ENCODE data around the gene ZNF138.

The ZNF138 gene

DNA sequence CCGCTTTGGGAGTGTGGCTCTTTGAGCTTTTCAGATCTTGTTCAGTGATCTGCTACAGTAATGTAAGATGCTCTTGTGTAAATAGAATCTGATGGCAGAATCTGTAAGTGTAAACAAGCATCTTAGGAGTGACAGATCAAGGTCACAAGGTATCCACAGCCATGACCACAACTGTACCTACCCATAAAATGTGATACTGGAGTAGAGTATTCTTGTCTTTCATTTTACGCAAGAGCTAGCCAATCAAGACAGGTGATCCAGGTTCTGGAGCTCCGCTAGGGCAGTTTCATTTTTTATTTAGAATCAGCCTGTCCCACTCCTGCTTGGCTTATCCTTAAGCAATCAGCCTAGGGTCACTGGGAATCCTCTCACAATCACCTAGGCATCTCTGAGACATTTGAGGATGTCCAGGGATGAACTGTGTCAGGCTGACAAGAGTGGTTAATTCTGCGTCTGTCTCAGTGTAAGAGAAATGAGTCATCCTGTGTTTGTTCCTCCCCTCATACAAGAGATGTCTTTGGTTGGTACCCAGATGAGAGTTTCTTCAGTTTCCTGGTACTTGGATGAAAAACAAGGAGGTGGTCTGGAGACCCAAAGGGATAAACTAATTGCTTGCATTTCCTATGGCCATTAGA lies 13.6 kb downstream of the ZNF138 start:
- H4K91ac ChIP-seq (ENCODE audit: low read depth, low read length): no peak overlapping the region
- WGBS (ENCODE audit: extremely low coverage, insufficient coverage, insufficient read length): no CpG with 5 or more reads among the region's 4 CpGs
- H3K79me1 ChIP-seq (ENCODE audit: low read length): peaks cover 12% of the 10 kb centered on the region
- H2BK12ac ChIP-seq (ENCODE audit: low read length): no peak overlapping the region
- H3K36me3 ChIP-seq (ENCODE audit: control insufficient read depth in 1 of 2, insufficient read depth in 2 of 2, low read length in 2 of 2): peaks cover 6 to 17% of the 10 kb centered on the region in 2 experiments
- no peak overlapping the region for H3K4me3 ChIP-seq (ENCODE audit: low read depth, low read length)
- H3K27me3 ChIP-seq (ENCODE audit: insufficient read depth, low read length): no peaks in the 10 kb centered on the region
- no peak overlapping the region for H3K14ac ChIP-seq (ENCODE audit: low read length)
- H2BK120ac ChIP-seq (ENCODE audit: insufficient read depth, low read length, poor library complexity): no peak overlapping the region
- H3K9me3 ChIP-seq (ENCODE audit: insufficient read depth, low read depth, low read length): peaks cover 3% of the 10 kb centered on the region
- H3K23ac ChIP-seq (ENCODE audit: low read length): no peak overlapping the region
- H3K4me2 ChIP-seq (ENCODE audit: low read length): no peak overlapping the region
- H3K9ac ChIP-seq (ENCODE audit: low read length): no peak overlapping the region
- no peak for DNase-seq
- H3K18ac ChIP-seq (ENCODE audit: low read length): no peak overlapping the region
- H2AFZ ChIP-seq (ENCODE audit: insufficient read depth, low read length, poor library complexity): no peak overlapping the region
- no peak overlapping the region for H2BK5ac ChIP-seq (ENCODE audit: low read depth, low read length, poor library complexity)
- no peaks in the 10 kb centered on the region for H3K4me1 ChIP-seq (ENCODE audit: control insufficient read depth in 1 of 2, insufficient read depth in 2 of 2, low read length in 2 of 2)
- H3K27ac ChIP-seq (ENCODE audit: low read depth, low read length): peak overlapping the region; percentile 38
- H2AK5ac ChIP-seq (ENCODE audit: low read length): no peak overlapping the region
- H4K12ac ChIP-seq (ENCODE audit: low read depth, low read length): no peak overlapping the region
- H4K8ac ChIP-seq (ENCODE audit: low read depth, low read length): no peak overlapping the region
- H3K4ac ChIP-seq (ENCODE audit: low read depth, low read length): no peak overlapping the region
- H3K79me2 ChIP-seq (ENCODE audit: control insufficient read depth, insufficient read depth, low read length, poor library complexity): no peaks in the 10 kb centered on the region

DNA sequence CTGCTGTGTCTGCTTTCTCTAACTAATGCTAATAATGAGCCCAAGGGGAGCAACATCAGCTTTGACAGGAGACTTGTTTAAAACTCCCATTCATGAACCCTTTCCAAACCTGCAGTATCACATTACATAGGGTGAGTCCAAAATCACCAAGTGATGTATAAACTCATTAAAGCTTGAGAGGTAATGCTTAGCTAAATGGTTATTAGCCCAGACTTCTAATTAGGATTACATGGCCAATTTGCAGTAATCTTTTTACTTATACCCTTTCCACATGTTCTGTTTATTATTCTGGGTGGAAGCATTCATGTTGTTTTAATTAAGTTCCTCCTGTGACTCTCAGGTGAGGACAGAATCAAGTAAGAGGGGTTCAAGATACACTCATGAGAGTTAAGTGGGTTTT lies 17.5 kb downstream of the ZNF138 start:
- no peak overlapping the region for H2AFZ ChIP-seq (ENCODE audit: insufficient read depth, low read length, poor library complexity)
- no peak overlapping the region for H4K91ac ChIP-seq (ENCODE audit: low read depth, low read length)
- no peak overlapping the region for H2BK5ac ChIP-seq (ENCODE audit: low read depth, low read length, poor library complexity)
- H3K79me1 ChIP-seq (ENCODE audit: low read length): peaks cover 3% of the 10 kb centered on the region
- no peaks in the 10 kb centered on the region for H3K79me2 ChIP-seq (ENCODE audit: control insufficient read depth, insufficient read depth, low read length, poor library complexity)
- H3K4me3 ChIP-seq (ENCODE audit: low read depth, low read length): no peak overlapping the region
- no peak overlapping the region for H3K4ac ChIP-seq (ENCODE audit: low read depth, low read length)
- no peak overlapping the region for H4K8ac ChIP-seq (ENCODE audit: low read depth, low read length)
- H2BK120ac ChIP-seq (ENCODE audit: insufficient read depth, low read length, poor library complexity): no peak overlapping the region
- H3K23ac ChIP-seq (ENCODE audit: low read length): no peak overlapping the region
- peaks cover 3 to 7% of the 10 kb centered on the region in 2 experiments for H3K36me3 ChIP-seq (ENCODE audit: control insufficient read depth in 1 of 2, insufficient read depth in 2 of 2, low read length in 2 of 2)
- no peak overlapping the region for H2AK5ac ChIP-seq (ENCODE audit: low read length)
- H3K4me1 ChIP-seq (ENCODE audit: control insufficient read depth in 1 of 2, insufficient read depth in 2 of 2, low read length in 2 of 2): no peaks in the 10 kb centered on the region
- H4K12ac ChIP-seq (ENCODE audit: low read depth, low read length): no peak overlapping the region
- no peak overlapping the region for H3K27ac ChIP-seq (ENCODE audit: low read depth, low read length)
- no peak overlapping the region for H3K9ac ChIP-seq (ENCODE audit: low read length)
- no peaks in the 10 kb centered on the region for H3K27me3 ChIP-seq (ENCODE audit: insufficient read depth, low read length)
- no peak overlapping the region for H3K18ac ChIP-seq (ENCODE audit: low read length)
- no peak overlapping the region for H3K14ac ChIP-seq (ENCODE audit: low read length)
- H2BK12ac ChIP-seq (ENCODE audit: low read length): no peak overlapping the region
- H3K9me3 ChIP-seq (ENCODE audit: insufficient read depth, low read depth, low read length): no peaks in the 10 kb centered on the region
- no peak for DNase-seq
- H3K4me2 ChIP-seq (ENCODE audit: low read length): no peak overlapping the region

GRCh38 chr7:64830926-64831325 lies 36.7 kb downstream of the ZNF138 start:
- Histone ChIP-seq H3K27me3 (ENCODE audit: insufficient read depth, low read length) (no peaks in the 10 kb centered on the region), H2AK5ac (ENCODE audit: low read length) (no peak overlapping the region), H2BK5ac (ENCODE audit: low read depth, low read length, poor library complexity) (no peak overlapping the region), H3K9me3 (ENCODE audit: insufficient read depth, low read depth, low read length) (no peaks in the 10 kb centered on the region), H4K8ac (ENCODE audit: low read depth, low read length) (no peak overlapping the region), H3K18ac (ENCODE audit: low read length) (no peak overlapping the region), H2AFZ (ENCODE audit: insufficient read depth, low read length, poor library complexity) (no peak overlapping the region), H3K36me3 (ENCODE audit: control insufficient read depth in 1 of 2, insufficient read depth in 2 of 2, low read length in 2 of 2) (no peaks in the 10 kb centered on the region), H3K4ac (ENCODE audit: low read depth, low read length) (no peak overlapping the region), H3K4me3 (ENCODE audit: low read depth, low read length) (no peak overlapping the region), H2BK120ac (ENCODE audit: insufficient read depth, low read length, poor library complexity) (no peak overlapping the region), H3K23ac (ENCODE audit: low read length) (no peak overlapping the region), H3K79me1 (ENCODE audit: low read length) (no peaks in the 10 kb centered on the region), H2BK12ac (ENCODE audit: low read length) (no peak overlapping the region), H3K27ac (ENCODE audit: low read depth, low read length) (peak overlapping the region; percentile 16), H3K79me2 (ENCODE audit: control insufficient read depth, insufficient read depth, low read length, poor library complexity) (no peaks in the 10 kb centered on the region), H3K9ac (ENCODE audit: low read length) (no peak overlapping the region), H3K4me2 (ENCODE audit: low read length) (no peak overlapping the region), H3K14ac (ENCODE audit: low read length) (no peak overlapping the region), H4K12ac (ENCODE audit: low read depth, low read length) (no peak overlapping the region), H4K91ac (ENCODE audit: low read depth, low read length) (no peak overlapping the region), H3K4me1 (ENCODE audit: control insufficient read depth in 1 of 2, insufficient read depth in 2 of 2, low read length in 2 of 2) (no peaks in the 10 kb centered on the region)
- DNase-seq: no peak
- no CpG with 5 or more reads among the region's 1 CpG for WGBS (ENCODE audit: extremely low coverage, insufficient coverage, insufficient read length)

GRCh38 chr7:64832136-64832535 lies 37.9 kb downstream of the ZNF138 start:
- Histone ChIP-seq H3K4me2 (ENCODE audit: low read length) (no peak overlapping the region), H2BK12ac (ENCODE audit: low read length) (no peak overlapping the region), H3K79me1 (ENCODE audit: low read length) (no peaks in the 10 kb centered on the region), H3K9ac (ENCODE audit: low read length) (no peak overlapping the region), H3K18ac (ENCODE audit: low read length) (no peak overlapping the region), H4K8ac (ENCODE audit: low read depth, low read length) (no peak overlapping the region), H3K23ac (ENCODE audit: low read length) (no peak overlapping the region), H2AK5ac (ENCODE audit: low read length) (no peak overlapping the region), H2AFZ (ENCODE audit: insufficient read depth, low read length, poor library complexity) (no peak overlapping the region), H3K27me3 (ENCODE audit: insufficient read depth, low read length) (no peaks in the 10 kb centered on the region), H3K4me3 (ENCODE audit: low read depth, low read length) (no peak overlapping the region), H3K9me3 (ENCODE audit: insufficient read depth, low read depth, low read length) (no peaks in the 10 kb centered on the region), H3K4me1 (ENCODE audit: control insufficient read depth in 1 of 2, insufficient read depth in 2 of 2, low read length in 2 of 2) (no peaks in the 10 kb centered on the region), H3K14ac (ENCODE audit: low read length) (no peak overlapping the region), H4K91ac (ENCODE audit: low read depth, low read length) (no peak overlapping the region), H2BK120ac (ENCODE audit: insufficient read depth, low read length, poor library complexity) (no peak overlapping the region), H3K4ac (ENCODE audit: low read depth, low read length) (no peak overlapping the region), H3K27ac (ENCODE audit: low read depth, low read length) (peak overlapping the region; percentile 41), H3K79me2 (ENCODE audit: control insufficient read depth, insufficient read depth, low read length, poor library complexity) (no peaks in the 10 kb centered on the region), H2BK5ac (ENCODE audit: low read depth, low read length, poor library complexity) (no peak overlapping the region), H3K36me3 (ENCODE audit: control insufficient read depth in 1 of 2, insufficient read depth in 2 of 2, low read length in 2 of 2) (no peaks in the 10 kb centered on the region), H4K12ac (ENCODE audit: low read depth, low read length) (no peak overlapping the region)
- no CpG with 5 or more reads among the region's 4 CpGs for WGBS (ENCODE audit: extremely low coverage, insufficient coverage, insufficient read length)
- no peak for DNase-seq
